Ovary (tissue), 9 donors: ENCODE results near the gene NR5A2. TPM values are rescaled to one million over a fixed set of nuclear protein-coding genes. Genes with fewer than 3 reads are reported as not detected.

Experiments used
- DNase-seq, 5 donors: peaks; one replicate each; pipeline ENCODE4 v3.0.0-alpha.2; 2019 to 2020
- H3K27ac ChIP-seq, 2 donors: fragments of 200-600 bp; one replicate each; pipeline versions ENCODE4 v1.5.1 to v1.8.0; 2019 to 2022
- H3K27me3 ChIP-seq: fragments of 200-600 bp; one replicate; pipeline ENCODE4 v1.8.0; 2022
- H3K36me3 ChIP-seq: fragments of 200-600 bp; sonication (generic); one replicate; pipeline ENCODE4 v1.5.1; 2019
- H3K4me1 ChIP-seq: one replicate; pipeline ENCODE4 v1.8.1; 2013; ENCODE audit warnings: mild to moderate bottlenecking, moderate library complexity; ENCODE audit not compliant: insufficient read depth
- H3K4me3 ChIP-seq: fragments of 200-600 bp; sonication (generic); one replicate; pipeline ENCODE4 v1.5.1; 2017
- H3K9me3 ChIP-seq, 2 donors: fragments of 200-600 bp in 1 of 2; sonication (generic) in 1 of 2; one replicate each; pipeline versions ENCODE4 v1.5.1 to v1.8.1; 2013 to 2019; ENCODE audit warnings: mild to moderate bottlenecking in 1 of 2, moderate library complexity in 1 of 2
- CTCF ChIP-seq, 3 donors: fragments of 450-650 bp in 2 of 3; fragments of 200-600 bp in 1 of 3; IDR thresholded peaks; one replicate each; pipeline versions ENCODE4 v1.5.1 to v1.8.0; 2016 to 2022; ENCODE audit warnings: antibody characterized with exemption in 3 of 3, mild to moderate bottlenecking in 1 of 3
- EP300 ChIP-seq: sonication (generic); formaldehyde crosslinking; IDR thresholded peaks from one replicate; pipeline ENCODE4 v1.6.1; 2017; ENCODE audit warnings: antibody characterized with exemption
- POLR2A ChIP-seq: fragments of 450-650 bp; IDR thresholded peaks from one replicate; pipeline ENCODE4 v1.6.1; 2017; ENCODE audit warnings: antibody characterized with exemption, mild to moderate bottlenecking, moderate library complexity
- WGBS, 3 donors: extraction: QIAGEN DNeasy Blood & Tissue Kit in 1 of 3; methylation state at CpG; one replicate each; pipeline versions ENCODE4 v1.1.5 to v1.1.7; 2013 to 2017; 5-methylcytosine and 5-hydroxymethylcytosine counted together
- intact Hi-C, 4 donors: fragments of 100-400 bp; cut with DNase I; formaldehyde crosslinking; loops; one replicate each; pipeline versions ENCODE4 v1.11.0 to v1.15.1; 2022 to 2023
- polyA plus RNA-seq, 2 donors: library from polyadenylated mRNA; stranded (reverse); fragments of 200-250 nt in 1 of 2; fragments of 350-450 nt in 1 of 2; fragmentation: Illumina TruSeq in 1 of 2; extraction: RNeasy Lipid Tissue Mini Kit (QIAGEN cat#74804) in 1 of 2; gene quantifications; one replicate each; pipeline ENCODE4 v1.2.3, GENCODE V29; 2013 to 2014
- total RNA-seq, 7 donors: library from RNA; depleted of rRNA in 2 of 7; stranded (reverse); fragments of >200 nt in 2 of 7; fragmentation: NEBNext Ultra II Directional in 3 of 7; extraction: Animal tissue kit (Norgen Biotek cat#: 25700) in 3 of 7; gene quantifications; one replicate each; pipeline versions ENCODE4 v1.1.0 to v1.2.4, GENCODE V29; 2016 to 2023
- donor health status: DM: no; HTN: no; CAD: no; lungs with moderate emphysema.
- donor health status: DM: no; HTN: no; CAD: no.
- donor health status: Bipolar disorder and iron deficiency.
- donor health status: DM: yes; HTN: yes; CAD: no.
- donor health status: DM: no; HTN: no; CAD: no.
- donor health status: DM: yes; HTN: yes; CAD: no.

The NR5A2 gene
- total and polyA plus RNA-seq, 9 donors, result 1.5 to 45.8 (median 3.0) TPM

- 69 to 85% (median 80%) methylated on average over 2 of the region's 2 CpGs for WGBS, 3 donors
- H3K36me3 ChIP-seq, result no peaks in the 10 kb centered on the region
- H3K27ac ChIP-seq, result no peak overlapping the region
- DNase-seq, result no peak
- intact Hi-C loops, result no loop called here
- no peak for TF ChIP-seq POLR2A
- TF ChIP-seq EP300, result no peak
- no peak for TF ChIP-seq CTCF (IDR thresholded peaks at IDR 0.05)
- no peaks in the 10 kb centered on the region for H3K27me3 ChIP-seq
- H3K9me3 ChIP-seq, result no peaks in the 10 kb centered on the region
- H3K4me3 ChIP-seq, result no peak overlapping the region
- H3K4me1 ChIP-seq, result no peaks in the 10 kb centered on the region
Observed at GRCh38 chr1:200133123-200133522, 105.6 kb downstream of the NR5A2 start.

- no peak for DNase-seq
- no peaks in the 10 kb centered on the region for H3K36me3 ChIP-seq
- intact Hi-C loops, result no loop called here
- no peaks in the 10 kb centered on the region for H3K27me3 ChIP-seq
- no peak overlapping the region for H3K4me3 ChIP-seq
- no peaks in the 10 kb centered on the region for H3K9me3 ChIP-seq
- WGBS, 3 donors, result 94 to 97% (median 95%) methylated on average over 2 of the region's 2 CpGs
- H3K4me1 ChIP-seq, result no peaks in the 10 kb centered on the region
- no peak for TF ChIP-seq CTCF (IDR thresholded peaks at IDR 0.05)
- no peak for TF ChIP-seq EP300
- TF ChIP-seq POLR2A, result no peak
- H3K27ac ChIP-seq, result no peak overlapping the region
Observed at GRCh38 chr1:200134116-200134515, 106.6 kb downstream of the NR5A2 start.

GRCh38 chr1:200136384-200136783 is 108.9 kb downstream of the NR5A2 start:
- Histone ChIP-seq H3K4me3 (no peak overlapping the region), H3K27ac (no peak overlapping the region), H3K27me3 (no peaks in the 10 kb centered on the region), H3K36me3 (no peaks in the 10 kb centered on the region), H3K4me1 (no peaks in the 10 kb centered on the region), H3K9me3 (no peaks in the 10 kb centered on the region)
- DNase-seq, result no peak
- WGBS, 3 donors, result 87 to 97% (median 95%) methylated on average over 2 of the region's 2 CpGs
- TF ChIP-seq POLR2A (no peak), EP300 (no peak), CTCF (IDR thresholded peaks at IDR 0.05) (no peak)
- intact Hi-C loops, result no loop called here

GRCh38 chr1:200139661-200140250 is 112.2 kb downstream of the NR5A2 start:
- DNase-seq, result no peak
- intact Hi-C loops, result no loop called here
- H3K36me3 ChIP-seq, result no peaks in the 10 kb centered on the region
- H3K27ac ChIP-seq, result no peak overlapping the region
- H3K9me3 ChIP-seq, result no peaks in the 10 kb centered on the region
- WGBS, 3 donors, result 79 to 82% (median 80%) methylated on average over 4 of the region's 4 CpGs
- H3K4me3 ChIP-seq, result no peak overlapping the region
- TF ChIP-seq EP300, result no peak
- no peak for TF ChIP-seq CTCF (IDR thresholded peaks at IDR 0.05)
- no peak for TF ChIP-seq POLR2A
- no peaks in the 10 kb centered on the region for H3K27me3 ChIP-seq
- H3K4me1 ChIP-seq, result no peaks in the 10 kb centered on the region
